K562 (cell line): ENCODE measurements around the gene TEAD3. TPM values are rescaled to one million over a fixed set of nuclear protein-coding genes. Genes with fewer than 3 reads are reported as not detected.

Source experiments
- BRCA1 ChIP-seq, 2 experiments: fragments of 450-650 bp in 1 of 2; sonication (generic) in 1 of 2; formaldehyde crosslinking in 1 of 2; IDR thresholded peaks; 2 replicates each; pipeline versions ENCODE4 v1.5.0 to v1.6.1; 2017 to 2020; ENCODE audit warnings: mild to moderate bottlenecking in 1 of 2, missing genetic modification reagents in 1 of 2
- CHD1 ChIP-seq: fragments of 200-600 bp; sonication (generic); IDR thresholded peaks from one replicate; pipeline ENCODE4 v1.6.1; 2012; ENCODE audit warnings: mild to moderate bottlenecking, moderate library complexity, low read length, inconsistent platforms
- CSDE1 ChIP-seq, 2 experiments: fragments of 450-650 bp; IDR thresholded peaks; 2 replicates each; pipeline ENCODE4 v1.6.1; 2016; ENCODE audit warnings: mild to moderate bottlenecking in 1 of 2
- FOXJ3 ChIP-seq: sonication (generic); formaldehyde crosslinking; IDR thresholded peaks from 2 replicates; pipeline ENCODE4 v1.4.0; 2020; ENCODE audit warnings: mild to moderate bottlenecking, missing genetic modification reagents
- IFI16 ChIP-seq: fragments of 250-450 bp; sonication (Bioruptor Pico); IDR thresholded peaks from 2 replicates; pipeline ENCODE4 v2.1.2; 2022; ENCODE audit warnings: mild to moderate bottlenecking, inconsistent platforms
- MEF2D ChIP-seq: conservative IDR thresholded peaks from 2 replicates; pipeline ENCODE4 v1.6.1; 2016; ENCODE audit warnings: low read depth, missing genetic modification characterization, missing compliant biosample characterization
- PURB ChIP-seq: sonication (generic); formaldehyde crosslinking; IDR thresholded peaks from 2 replicates; pipeline ENCODE4 v1.9.0; 2021; ENCODE audit warnings: low read depth, mild to moderate bottlenecking, missing genetic modification reagents
- RBM17 ChIP-seq: fragments of 200-400 bp; formaldehyde crosslinking; IDR thresholded peaks from 2 replicates; pipeline ENCODE4 v1.6.1; 2017; ENCODE audit warnings: low read depth, mild to moderate bottlenecking, low read length, borderline replicate concordance
- SIN3A ChIP-seq, 2 experiments: fragments of 150-350 bp in 1 of 2; IDR thresholded peaks; 2 replicates each; pipeline ENCODE4 v1.6.1; 2011 to 2016; ENCODE audit warnings: borderline replicate concordance in 2 of 2, low read depth in 2 of 2, low read length in 2 of 2, mild to moderate bottlenecking in 2 of 2, moderate library complexity in 2 of 2; ENCODE audit not compliant: control insufficient read depth in 1 of 2
- SMC3 ChIP-seq: conservative IDR thresholded peaks from 2 replicates; pipeline ENCODE4 v1.6.1; 2011; ENCODE audit warnings: low read depth, low read length, improper control_type of control experiment; ENCODE audit not compliant: insufficient read depth
- TBL1XR1 ChIP-seq, 2 experiments: IDR thresholded peaks; 2 replicates each; pipeline ENCODE4 v1.6.1; 2012; ENCODE audit warnings: improper control_type of control experiment in 2 of 2, low read length in 2 of 2, mild to moderate bottlenecking in 1 of 2
- TEAD1 ChIP-seq, 2 experiments: fragments of 450-650 bp in 1 of 2; sonication (generic) in 1 of 2; formaldehyde crosslinking; IDR thresholded peaks; 2 replicates each; pipeline versions ENCODE4 v1.4.0 to v1.8.0; 2020 to 2022; ENCODE audit warnings: mild to moderate bottlenecking in 2 of 2, missing genetic modification reagents in 1 of 2
- ZNF518B ChIP-seq: fragments of 250-450 bp; sonication (Bioruptor Pico); IDR thresholded peaks from 2 replicates; pipeline ENCODE4 v1.5.0; 2021; ENCODE audit warnings: mild to moderate bottlenecking, moderate library complexity
- ZZZ3 ChIP-seq: fragments of 450-650 bp; IDR thresholded peaks from 2 replicates; pipeline ENCODE4 v1.6.1; 2016; ENCODE audit warnings: antibody characterized with exemption, mild to moderate bottlenecking, moderate library complexity
- polyA plus RNA-seq, 8 experiments: library from polyadenylated mRNA; depleted of rRNA in 4 of 8; stranded (reverse) in 5 of 8; unstranded in 3 of 8; fragments of >200 nt; fragmentation: Nextera tagmentation in 2 of 8; fragmentation: Illumina TruSeq in 1 of 8; extraction: Ambion mirVana in 2 of 8; extraction: Trizol in 1 of 8; gene quantifications; 2 replicates each; pipeline versions ENCODE4 v1.2.1 to v1.2.3, GENCODE V29; 2011 to 2014; ENCODE audit warnings: inconsistent platforms in 1 of 8, missing spikeins in 1 of 8
- total RNA-seq, 7 experiments: library from RNA; depleted of rRNA in 6 of 7; stranded (reverse); fragments of >200 nt in 6 of 7; fragmentation: Illumina TruSeq in 2 of 7; extraction: Trizol in 2 of 7; gene quantifications; 2 replicates each; pipeline versions ENCODE4 v1.2.1 to v1.2.3, GENCODE V29; 2011 to 2021; ENCODE audit warnings: low replicate concordance in 1 of 7
- TF ChIP-seq, protein P1 (sequence below): fragments of 450-650 bp; IDR thresholded peaks from 2 replicates; pipeline ENCODE4 v1.6.1; 2014; ENCODE audit warnings: low read depth, mild to moderate bottlenecking, moderate library complexity, borderline replicate concordance
- TF ChIP-seq, protein P2 (sequence below): fragments of 250-450 bp; sonication (Bioruptor Pico); IDR thresholded peaks from 2 replicates; pipeline ENCODE4 v1.9.0; 2021; ENCODE audit warnings: mild to moderate bottlenecking
- TF ChIP-seq, protein P3 (sequence below): fragments of 250-450 bp; sonication (Bioruptor Pico); IDR thresholded peaks from 2 replicates; pipeline ENCODE4 v1.4.0; 2020

The TEAD3 gene
- total and polyA plus RNA-seq, 9 of the 15 experiments (the other 6 are each of a cell fraction or from before 2014, with no cell fraction given) = 0.63 to 13.2 (median 3.3) TPM

DNA sequence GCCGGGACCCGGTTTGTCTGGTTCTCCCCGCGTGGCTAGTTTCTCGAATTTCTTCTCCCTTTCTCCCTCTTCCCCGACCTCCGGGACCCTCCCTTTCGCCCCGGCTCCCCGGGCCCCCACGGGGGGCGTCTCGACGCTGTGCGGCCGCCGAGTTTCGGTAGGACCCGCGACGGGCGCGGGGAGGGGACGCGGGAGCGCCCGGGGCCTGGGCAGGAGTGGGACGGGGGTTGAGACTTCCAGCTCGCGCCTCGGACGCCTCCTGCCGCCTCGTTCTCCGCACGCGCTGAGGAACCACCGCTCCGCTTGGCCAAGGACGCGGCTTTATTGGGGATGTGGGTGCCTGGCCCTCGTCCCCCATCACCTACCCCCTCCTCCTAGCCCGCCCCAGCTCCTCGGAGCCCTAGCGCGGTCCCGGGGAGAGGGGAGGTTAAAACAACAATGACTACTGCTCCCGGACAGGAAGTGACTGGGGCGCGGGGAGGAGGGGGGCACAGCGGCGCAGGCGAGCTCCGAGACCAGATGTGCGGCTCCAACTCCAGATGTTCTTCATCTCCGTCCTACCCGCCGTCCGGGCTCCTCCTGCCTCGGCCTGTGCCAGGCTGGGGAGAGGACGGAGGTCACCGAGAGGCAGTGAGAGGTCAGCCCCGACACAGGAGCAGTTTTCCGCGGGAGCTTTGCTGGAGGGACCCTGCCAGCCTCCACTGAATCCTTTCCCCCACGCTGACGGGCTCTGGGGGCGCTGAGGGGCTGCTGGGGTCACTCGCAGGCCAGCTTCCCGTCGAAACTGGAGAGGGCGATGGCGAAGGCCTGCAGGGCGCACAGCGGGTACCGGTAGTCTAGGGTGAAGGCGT lies 917 bp upstream of the TEAD3 start (continued):
- TF ChIP-seq ZNF518B (no peak), SMC3 (no peak), ZZZ3 (no peak), SIN3A (IDR thresholded peaks at IDR 0.05; ENCODE audit: borderline replicate concordance in 2 of 2, control insufficient read depth in 1 of 2, low read depth in 2 of 2, low read length in 2 of 2) (no peak), TEAD1 (CRISPR knock-in tag; IDR thresholded peaks at IDR 0.05) (peak in 1 of 2 experiments; percentile 82; a peak in 1 of 4 replicates), TBL1XR1 (IDR thresholded peaks at IDR 0.05; ENCODE audit: low read length in 2 of 2) (no peak), FOXJ3 (no peak), BRCA1 (IDR thresholded peaks at IDR 0.05) (no peak), BRCA1 (CRISPR knock-in tag; IDR thresholded peaks at IDR 0.05) (no peak), PURB (CRISPR knock-in tag) (no peak), RBM17 (no peak), IFI16 (CRISPR knock-in tag) (no peak), MEF2D (tag) (no peak), CHD1 (peak; percentile 62), CSDE1 (IDR thresholded peaks at IDR 0.05) (no peak)
- TF ChIP-seq, protein P1, sequence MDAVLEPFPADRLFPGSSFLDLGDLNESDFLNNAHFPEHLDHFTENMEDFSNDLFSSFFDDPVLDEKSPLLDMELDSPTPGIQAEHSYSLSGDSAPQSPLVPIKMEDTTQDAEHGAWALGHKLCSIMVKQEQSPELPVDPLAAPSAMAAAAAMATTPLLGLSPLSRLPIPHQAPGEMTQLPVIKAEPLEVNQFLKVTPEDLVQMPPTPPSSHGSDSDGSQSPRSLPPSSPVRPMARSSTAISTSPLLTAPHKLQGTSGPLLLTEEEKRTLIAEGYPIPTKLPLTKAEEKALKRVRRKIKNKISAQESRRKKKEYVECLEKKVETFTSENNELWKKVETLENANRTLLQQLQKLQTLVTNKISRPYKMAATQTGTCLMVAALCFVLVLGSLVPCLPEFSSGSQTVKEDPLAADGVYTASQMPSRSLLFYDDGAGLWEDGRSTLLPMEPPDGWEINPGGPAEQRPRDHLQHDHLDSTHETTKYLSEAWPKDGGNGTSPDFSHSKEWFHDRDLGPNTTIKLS = peak; percentile 63; the same call in 1 of the 2 replicates
- TF ChIP-seq, protein P2, sequence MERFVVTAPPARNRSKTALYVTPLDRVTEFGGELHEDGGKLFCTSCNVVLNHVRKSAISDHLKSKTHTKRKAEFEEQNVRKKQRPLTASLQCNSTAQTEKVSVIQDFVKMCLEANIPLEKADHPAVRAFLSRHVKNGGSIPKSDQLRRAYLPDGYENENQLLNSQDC (CRISPR knock-in tag) = no peak
- TF ChIP-seq, protein P3, sequence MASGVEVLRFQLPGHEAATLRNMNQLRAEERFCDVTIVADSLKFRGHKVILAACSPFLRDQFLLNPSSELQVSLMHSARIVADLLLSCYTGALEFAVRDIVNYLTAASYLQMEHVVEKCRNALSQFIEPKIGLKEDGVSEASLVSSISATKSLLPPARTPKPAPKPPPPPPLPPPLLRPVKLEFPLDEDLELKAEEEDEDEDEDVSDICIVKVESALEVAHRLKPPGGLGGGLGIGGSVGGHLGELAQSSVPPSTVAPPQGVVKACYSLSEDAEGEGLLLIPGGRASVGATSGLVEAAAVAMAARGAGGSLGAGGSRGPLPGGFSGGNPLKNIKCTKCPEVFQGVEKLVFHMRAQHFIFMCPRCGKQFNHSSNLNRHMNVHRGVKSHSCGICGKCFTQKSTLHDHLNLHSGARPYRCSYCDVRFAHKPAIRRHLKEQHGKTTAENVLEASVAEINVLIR (CRISPR knock-in tag) = no peak
